Esophagus squamous epithelium (tissue), 5 donors: Measurements from ENCODE around the gene FETUB. TPM values are rescaled to one million over a fixed set of nuclear protein-coding genes. Genes with fewer than 3 reads are reported as not detected.
"Not testable (repeated sequence)": the region's sequence is repeated elsewhere in the genome, so short reads cannot be mapped to it uniquely, and the experiment has no call there.

Experiments
- DNase-seq: peaks from one replicate; lab custom pipeline; 2025; lab: John Stamatoyannopoulos, UW
- H3K27ac ChIP-seq, 4 donors: fragments of 200-600 bp; sonication (generic); one replicate each; pipeline ENCODE4 v1.5.1; 2016 to 2019; ENCODE audit warnings: mild to moderate bottlenecking in 1 of 4
- H3K27me3 ChIP-seq, 4 donors: fragments of 200-600 bp; sonication (generic); 1 replicate in 3 of 4; 2 replicates in 1 of 4; pipeline versions ENCODE4 v1.5.1 to v1.6.0; 2017 to 2021; ENCODE audit warnings: antibody characterized with exemption in 1 of 4
- H3K36me3 ChIP-seq, 3 donors: fragments of 200-600 bp; sonication (generic); one replicate each; pipeline ENCODE4 v1.5.1; 2016 to 2019
- H3K4me1 ChIP-seq, 3 donors: fragments of 200-600 bp; sonication (generic); one replicate each; pipeline ENCODE4 v1.5.1; 2017 to 2019
- H3K4me3 ChIP-seq, 4 donors: fragments of 200-600 bp; sonication (generic); 1 replicate in 3 of 4; 2 replicates in 1 of 4; pipeline ENCODE4 v1.5.1; 2016 to 2019; ENCODE audit warnings: mild to moderate bottlenecking in 2 of 4, moderate library complexity in 1 of 4
- H3K9me3 ChIP-seq, 3 donors: fragments of 200-600 bp; sonication (generic); one replicate each; pipeline ENCODE4 v1.5.1; 2016 to 2019
- CTCF ChIP-seq, 6 experiments: fragments of 450-650 bp in 4 of 6; fragments of 200-600 bp in 2 of 6; sonication (generic) in 2 of 6; IDR thresholded peaks; one replicate each; pipeline ENCODE4 v1.5.1; 2016 to 2019; ENCODE audit warnings: antibody characterized with exemption in 6 of 6, mild to moderate bottlenecking in 4 of 6, moderate library complexity in 4 of 6
- POLR2A ChIP-seq, 4 donors: fragments of 450-650 bp; IDR thresholded peaks; one replicate each; pipeline ENCODE4 v1.6.1; 2017; ENCODE audit warnings: antibody characterized with exemption in 4 of 4, mild to moderate bottlenecking in 4 of 4, moderate library complexity in 3 of 4
- WGBS, 2 donors: methylation state at CpG; one replicate each; pipeline ENCODE4 v1.1.5; 2018; 5-methylcytosine and 5-hydroxymethylcytosine counted together
- intact Hi-C: fragments of 100-400 bp; cut with DNase I; formaldehyde crosslinking; loops from one replicate; pipeline ENCODE4 v1.15.0; 2022
- total RNA-seq, 4 donors: library from RNA; depleted of rRNA; stranded (reverse); fragments of >200 nt; gene quantifications; one replicate each; pipeline ENCODE4 v1.1.0, GENCODE V29; 2016
- donor health status: DM: yes; HTN: yes; CAD: no.

Gene FETUB
- total RNA-seq, 4 donors from 2014 or later = 0.26 to 23.3 (median 5.0) TPM

GRCh38 chr3:186687120-186687651 lies 47.0 kb downstream of the FETUB start:
- TF ChIP-seq CTCF (IDR thresholded peaks at IDR 0.05) = no peak
- no peak for TF ChIP-seq POLR2A (IDR thresholded peaks at IDR 0.05)
- peaks cover 0 to 12% (median 0%) of the 10 kb centered on the region in 3 donors for H3K9me3 ChIP-seq
- no peaks in the 10 kb centered on the region for H3K4me1 ChIP-seq
- peaks cover 0 to 13% (median 0%) of the 10 kb centered on the region in 4 donors for H3K27me3 ChIP-seq
- 67 to 71% methylated on average over 12 of the region's 12 CpGs for WGBS, 2 donors
- no peak for DNase-seq
- intact Hi-C loops = no loop called here
- H3K36me3 ChIP-seq = no peaks in the 10 kb centered on the region
- no peak overlapping the region for H3K4me3 ChIP-seq
- H3K27ac ChIP-seq = no peak overlapping the region

- H3K36me3 ChIP-seq, H3K4me1 ChIP-seq, H3K27ac ChIP-seq, H3K9me3 ChIP-seq, DNase-seq, intact Hi-C loops, H3K4me3 ChIP-seq: not testable (repeated sequence)
- H3K27me3 ChIP-seq = peaks cover 0 to 17% (median 0%) of the 10 kb centered on the region in 4 donors
- 88 to 100% methylated on average over 1 of the region's 1 CpG for WGBS, 2 donors
These were observed 50.1 kb downstream of the FETUB start for GRCh38 chr3:186690304-186690703.

GRCh38 chr3:186691676-186692075 lies 51.5 kb downstream of the FETUB start:
- Histone ChIP-seq H3K36me3 (no peaks in the 10 kb centered on the region), H3K4me3 (no peak overlapping the region), H3K27ac (no peak overlapping the region), H3K4me1 (no peaks in the 10 kb centered on the region), H3K27me3 (peaks cover 0 to 9% (median 0%) of the 10 kb centered on the region in 4 donors), H3K9me3 (no peaks in the 10 kb centered on the region)
- no peak for DNase-seq
- 73 to 75% methylated on average over 7 of the region's 7 CpGs for WGBS, 2 donors
- no peak for TF ChIP-seq CTCF (IDR thresholded peaks at IDR 0.05)
- no peak for TF ChIP-seq POLR2A (IDR thresholded peaks at IDR 0.05)
- intact Hi-C loops = no loop called here

GRCh38 chr3:186693843-186694242 lies 53.6 kb downstream of the FETUB start:
- H3K36me3 ChIP-seq = no peaks in the 10 kb centered on the region
- no peaks in the 10 kb centered on the region for H3K9me3 ChIP-seq
- WGBS, 2 donors = 81 to 88% methylated on average over 3 of the region's 3 CpGs
- TF ChIP-seq POLR2A (IDR thresholded peaks at IDR 0.05) = no peak
- no peak for TF ChIP-seq CTCF (IDR thresholded peaks at IDR 0.05)
- H3K27ac ChIP-seq = no peak overlapping the region
- H3K4me3 ChIP-seq = no peak overlapping the region
- DNase-seq = no peak
- intact Hi-C loops = no loop called here
- no peaks in the 10 kb centered on the region for H3K4me1 ChIP-seq
- H3K27me3 ChIP-seq = peaks cover 0 to 9% (median 0%) of the 10 kb centered on the region in 4 donors

GRCh38 chr3:186694288-186695032 lies 54.3 kb downstream of the FETUB start:
- no peak for DNase-seq
- no peaks in the 10 kb centered on the region for H3K9me3 ChIP-seq
- H3K4me3 ChIP-seq = no peak overlapping the region
- no peaks in the 10 kb centered on the region for H3K36me3 ChIP-seq
- H3K27me3 ChIP-seq = peaks cover 0 to 9% (median 0%) of the 10 kb centered on the region in 4 donors
- WGBS, 2 donors = 70 to 78% methylated on average over 6 of the region's 6 CpGs
- intact Hi-C loops = no loop called here
- H3K4me1 ChIP-seq = no peaks in the 10 kb centered on the region
- TF ChIP-seq CTCF (IDR thresholded peaks at IDR 0.05) (no peak), POLR2A (IDR thresholded peaks at IDR 0.05) (no peak)
- no peak overlapping the region for H3K27ac ChIP-seq
